ENCODE measurements around the gene CLTCL1.

- TF ChIP-seq ZNF274 (IDR thresholded peaks at IDR 0.05; ENCODE audit: low read depth, low read length), result no peak
- no peak for TF ChIP-seq YY1 (IDR thresholded peaks at IDR 0.05; ENCODE audit: insufficient read depth, insufficient read length)
- TF ChIP-seq SUZ12 (IDR thresholded peaks at IDR 0.05; ENCODE audit: extremely low read depth, insufficient read depth, insufficient read length), result no peak
Observed at GRCh38 chr22:19215360-19215759, 76.2 kb downstream of the CLTCL1 start.
